Measurements from ENCODE around the gene GNL2.

DNA sequence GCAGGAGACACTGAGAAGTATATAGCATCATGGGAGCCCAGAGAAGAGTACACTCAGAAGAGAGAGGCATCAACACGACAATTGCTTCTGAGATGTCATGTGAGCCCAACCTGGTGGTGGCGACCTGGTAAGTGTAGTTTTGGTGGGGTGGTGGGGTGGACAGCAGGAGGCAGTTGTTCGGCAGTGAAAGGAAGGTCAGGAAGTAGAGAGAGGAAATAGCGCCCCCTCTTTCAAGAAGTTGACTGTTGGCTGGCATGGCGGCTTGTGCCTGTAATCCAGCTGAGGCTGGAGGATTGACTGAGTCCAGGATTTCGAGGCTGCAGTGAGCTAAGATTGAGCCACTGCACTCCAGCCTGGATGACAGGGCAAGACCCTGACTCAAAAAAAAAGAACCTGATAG, 26.4 kb upstream of the GNL2 start:
- TF ChIP-seq POLR2A (IDR thresholded peaks at IDR 0.05): no peak
- TF ChIP-seq, protein P1, sequence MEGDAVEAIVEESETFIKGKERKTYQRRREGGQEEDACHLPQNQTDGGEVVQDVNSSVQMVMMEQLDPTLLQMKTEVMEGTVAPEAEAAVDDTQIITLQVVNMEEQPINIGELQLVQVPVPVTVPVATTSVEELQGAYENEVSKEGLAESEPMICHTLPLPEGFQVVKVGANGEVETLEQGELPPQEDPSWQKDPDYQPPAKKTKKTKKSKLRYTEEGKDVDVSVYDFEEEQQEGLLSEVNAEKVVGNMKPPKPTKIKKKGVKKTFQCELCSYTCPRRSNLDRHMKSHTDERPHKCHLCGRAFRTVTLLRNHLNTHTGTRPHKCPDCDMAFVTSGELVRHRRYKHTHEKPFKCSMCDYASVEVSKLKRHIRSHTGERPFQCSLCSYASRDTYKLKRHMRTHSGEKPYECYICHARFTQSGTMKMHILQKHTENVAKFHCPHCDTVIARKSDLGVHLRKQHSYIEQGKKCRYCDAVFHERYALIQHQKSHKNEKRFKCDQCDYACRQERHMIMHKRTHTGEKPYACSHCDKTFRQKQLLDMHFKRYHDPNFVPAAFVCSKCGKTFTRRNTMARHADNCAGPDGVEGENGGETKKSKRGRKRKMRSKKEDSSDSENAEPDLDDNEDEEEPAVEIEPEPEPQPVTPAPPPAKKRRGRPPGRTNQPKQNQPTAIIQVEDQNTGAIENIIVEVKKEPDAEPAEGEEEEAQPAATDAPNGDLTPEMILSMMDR (IDR thresholded peaks at IDR 0.05): no peak
